ENCODE data around the gene SLC1A1. TPM values are rescaled to one million over a fixed set of nuclear protein-coding genes. Genes with fewer than 3 reads are reported as not detected.

SLC1A1 gene
- total RNA-seq, 5 donors from 2014 or later (not counting 1 experiment from before 2014, with no cell fraction given) = 0.26 to 0.46 (median 0.38) TPM; not detected in 2

DNA sequence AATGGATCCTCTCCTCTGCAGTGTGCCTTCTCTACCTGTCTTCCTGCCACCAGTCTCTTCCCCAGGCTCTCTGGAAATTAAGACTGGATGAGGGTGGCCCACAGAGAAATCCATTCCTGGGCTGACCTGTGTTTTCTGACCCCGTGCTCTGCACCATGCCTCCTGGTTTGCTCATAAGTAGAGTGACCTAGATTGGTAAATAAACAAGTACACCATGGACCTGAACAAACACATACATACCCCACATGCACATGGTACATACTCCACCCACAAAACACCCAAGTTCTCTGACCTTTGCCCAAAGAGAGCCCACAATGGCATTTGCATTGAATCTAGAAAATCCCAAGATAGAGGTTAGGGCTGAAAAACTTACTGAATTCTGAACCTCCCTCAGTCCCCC is 94.4 kb downstream of the SLC1A1 start:
- Histone ChIP-seq H3K9me3 (no peaks in the 10 kb centered on the region), H3K27me3 (replicated peaks in 1 of 2; ENCODE audit: control insufficient read depth in 2 of 2, extremely low read depth in 1 of 2, insufficient read depth in 2 of 2, low read length in 1 of 2) (no peaks in the 10 kb centered on the region), H3K27ac (ENCODE audit: low read length) (no peak overlapping the region), H3K36me3 (ENCODE audit: control insufficient read depth in 2 of 2, extremely low read depth in 1 of 2, insufficient read depth in 1 of 2, low read length in 1 of 2) (no peaks in the 10 kb centered on the region), H3K4me3 (ENCODE audit: control insufficient read depth in 1 of 2, extremely low read depth in 1 of 2, low read length in 1 of 2) (no peak overlapping the region), H3K4me1 (ENCODE audit: control insufficient read depth in 1 of 2, extremely low read depth in 1 of 2, insufficient read depth in 2 of 2, low read length in 2 of 2) (no peaks in the 10 kb centered on the region)
- Mint-ChIP-seq H3K36me3 (no peaks in the 10 kb centered on the region), H3K9me3 (no peaks in the 10 kb centered on the region), H3K27me3 (no peaks in the 10 kb centered on the region), H3K27ac (no peak overlapping the region), H3K4me3 (no peak overlapping the region), H3K4me1 (peaks cover 0 to 11% (median 4%) of the 10 kb centered on the region in 3 donors)
- DNase-seq (no peak), ATAC-seq (replicated peaks in 1 of 4) (no peak)
- CTCF ChIA-PET = no interaction called here
- WGBS (ENCODE audit: insufficient coverage) = no CpG with 5 or more reads among the region's 1 CpG
- POLR2A ChIA-PET = no interaction called here

DNA sequence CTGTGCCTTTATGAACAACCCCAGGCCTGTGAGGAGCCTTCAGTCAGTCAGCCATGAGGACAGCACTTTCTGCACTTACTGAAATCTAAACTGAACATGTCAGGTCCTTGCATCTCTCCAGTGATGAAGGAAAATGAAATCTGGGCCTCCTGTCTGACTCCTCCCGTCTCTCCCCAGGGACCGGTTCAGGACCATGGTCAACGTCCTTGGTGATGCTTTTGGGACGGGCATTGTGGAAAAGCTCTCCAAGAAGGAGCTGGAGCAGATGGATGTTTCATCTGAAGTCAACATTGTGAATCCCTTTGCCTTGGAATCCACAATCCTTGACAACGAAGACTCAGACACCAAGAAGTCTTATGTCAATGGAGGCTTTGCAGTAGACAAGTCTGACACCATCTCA is 94.9 kb downstream of the SLC1A1 start:
- Mint-ChIP-seq H3K4me1 (peaks cover 0 to 12% (median 5%) of the 10 kb centered on the region in 3 donors), H3K36me3 (no peaks in the 10 kb centered on the region), H3K27me3 (no peaks in the 10 kb centered on the region), H3K27ac (no peak overlapping the region), H3K4me3 (no peak overlapping the region), H3K9me3 (no peaks in the 10 kb centered on the region)
- Histone ChIP-seq H3K27me3 (replicated peaks in 1 of 2; ENCODE audit: control insufficient read depth in 2 of 2, extremely low read depth in 1 of 2, insufficient read depth in 2 of 2, low read length in 1 of 2) (no peaks in the 10 kb centered on the region), H3K36me3 (ENCODE audit: control insufficient read depth in 2 of 2, extremely low read depth in 1 of 2, insufficient read depth in 1 of 2, low read length in 1 of 2) (no peaks in the 10 kb centered on the region), H3K4me1 (ENCODE audit: control insufficient read depth in 1 of 2, extremely low read depth in 1 of 2, insufficient read depth in 2 of 2, low read length in 2 of 2) (no peaks in the 10 kb centered on the region), H3K9me3 (no peaks in the 10 kb centered on the region), H3K27ac (ENCODE audit: low read length) (no peak overlapping the region), H3K4me3 (ENCODE audit: control insufficient read depth in 1 of 2, extremely low read depth in 1 of 2, low read length in 1 of 2) (no peak overlapping the region)
- CTCF ChIA-PET = interaction anchor here in 1 of 2 donors (0.6 kb wide), 1 partner anchor 966 kb away, joined by 3 read pairs; no protein-coding TSS in a partner anchor
- 96% methylated on average over 3 of the region's 5 CpGs for WGBS (ENCODE audit: insufficient coverage)
- DNase-seq (no peak), ATAC-seq (replicated peaks in 1 of 4) (no peak)
- POLR2A ChIA-PET = no interaction called here

DNA sequence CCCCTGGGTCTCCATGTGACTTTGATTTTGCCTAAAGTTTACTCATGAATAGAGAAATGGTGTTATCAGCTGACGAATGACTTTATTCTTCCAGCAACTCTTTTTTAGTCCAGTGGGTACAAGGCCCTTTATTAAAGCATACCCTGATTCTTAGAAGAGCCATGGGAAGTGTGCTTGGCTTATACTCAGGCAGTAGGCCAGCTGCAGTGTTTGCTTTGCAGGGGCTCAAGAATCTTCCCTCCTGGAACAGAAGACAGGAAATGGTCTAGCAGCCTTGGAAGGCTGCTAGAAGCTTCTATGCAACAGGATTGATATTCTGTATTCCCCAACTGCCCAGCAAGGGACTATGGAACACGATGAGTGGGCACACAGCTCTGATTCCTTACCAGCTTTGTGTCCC is 98.5 kb downstream of the SLC1A1 start:
- no peaks in the 10 kb centered on the region for H3K27me3 Mint-ChIP-seq
- WGBS (ENCODE audit: insufficient coverage) = no CpG with 5 or more reads among the region's 2 CpGs
- no peak overlapping the region for H3K4me3 Mint-ChIP-seq
- Histone ChIP-seq H3K9me3 (no peaks in the 10 kb centered on the region), H3K4me1 (ENCODE audit: control insufficient read depth in 1 of 2, extremely low read depth in 1 of 2, insufficient read depth in 2 of 2, low read length in 2 of 2) (no peaks in the 10 kb centered on the region), H3K27ac (ENCODE audit: low read length) (no peak overlapping the region), H3K36me3 (ENCODE audit: control insufficient read depth in 2 of 2, extremely low read depth in 1 of 2, insufficient read depth in 1 of 2, low read length in 1 of 2) (no peaks in the 10 kb centered on the region), H3K27me3 (replicated peaks in 1 of 2; ENCODE audit: control insufficient read depth in 2 of 2, extremely low read depth in 1 of 2, insufficient read depth in 2 of 2, low read length in 1 of 2) (no peaks in the 10 kb centered on the region), H3K4me3 (ENCODE audit: control insufficient read depth in 1 of 2, extremely low read depth in 1 of 2, low read length in 1 of 2) (no peak overlapping the region)
- ChIA-PET CTCF (interaction anchor here (0.6 kb wide), 2 partner anchors 32 to 103 kb away, joined by 4 read pairs; no protein-coding TSS in a partner anchor), POLR2A (interaction anchor here (0.6 kb wide), 3 partner anchors 11 to 22 kb away, joined by 3 to 8 read pairs (median 7); no protein-coding TSS in a partner anchor)
- H3K9me3 Mint-ChIP-seq = no peaks in the 10 kb centered on the region
- no peaks in the 10 kb centered on the region for H3K36me3 Mint-ChIP-seq
- ATAC-seq (replicated peaks in 1 of 4) (no peak), DNase-seq (no peak)
- peak overlapping the region in 1 of 2 donors; percentile 11 for H3K27ac Mint-ChIP-seq
- peaks cover 0 to 18% (median 5%) of the 10 kb centered on the region in 3 donors for H3K4me1 Mint-ChIP-seq

- Mint-ChIP-seq H3K27me3 (no peaks in the 10 kb centered on the region), H3K4me3 (no peak overlapping the region), H3K27ac (no peak overlapping the region), H3K4me1 (peaks cover 11 to 27% (median 17%) of the 10 kb centered on the region in 3 donors), H3K36me3 (no peaks in the 10 kb centered on the region), H3K9me3 (peaks cover 0 to 4% (median 0%) of the 10 kb centered on the region in 3 donors)
- ChIA-PET CTCF (interaction anchor here in 1 of 2 donors (0.6 kb wide), 1 partner anchor 84 kb away, joined by 3 read pairs; no protein-coding TSS in a partner anchor), POLR2A (no interaction called here)
- Histone ChIP-seq H3K4me1 (ENCODE audit: control insufficient read depth in 1 of 2, extremely low read depth in 1 of 2, insufficient read depth in 2 of 2, low read length in 2 of 2) (peaks cover 3 to 5% of the 10 kb centered on the region in 2 experiments), H3K9me3 (no peaks in the 10 kb centered on the region), H3K4me3 (ENCODE audit: control insufficient read depth in 1 of 2, extremely low read depth in 1 of 2, low read length in 1 of 2) (no peak overlapping the region), H3K36me3 (ENCODE audit: control insufficient read depth in 2 of 2, extremely low read depth in 1 of 2, insufficient read depth in 1 of 2, low read length in 1 of 2) (no peaks in the 10 kb centered on the region), H3K27me3 (replicated peaks in 1 of 2; ENCODE audit: control insufficient read depth in 2 of 2, extremely low read depth in 1 of 2, insufficient read depth in 2 of 2, low read length in 1 of 2) (no peaks in the 10 kb centered on the region), H3K27ac (ENCODE audit: low read length) (no peak overlapping the region)
- no peak for DNase-seq
- 91% methylated on average over 4 of the region's 8 CpGs for WGBS (ENCODE audit: insufficient coverage)
- ATAC-seq (replicated peaks in 1 of 4) = no peak
Observed at GRCh38 chr9:4590430-4591122, 100.3 kb downstream of the SLC1A1 start.

DNA sequence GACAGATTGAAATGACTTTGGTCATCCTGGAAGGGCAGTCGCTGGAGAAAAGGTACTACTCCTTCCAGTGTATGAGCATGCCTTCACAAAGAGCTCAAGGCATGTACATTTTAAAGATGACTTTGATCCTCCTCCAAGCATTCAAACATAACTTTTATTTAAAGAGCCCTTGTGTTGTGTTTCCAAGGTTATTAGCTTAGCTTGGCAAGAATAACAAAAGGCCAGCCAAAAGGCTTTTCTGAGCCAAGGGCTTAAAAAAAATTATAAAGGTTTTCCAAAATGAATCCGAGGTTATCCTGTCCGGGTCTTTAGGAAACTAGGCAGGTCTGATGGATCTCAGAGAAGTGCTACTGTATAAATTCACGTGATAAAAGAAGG is 100.8 kb downstream of the SLC1A1 start:
- H3K4me1 ChIP-seq (ENCODE audit: control insufficient read depth in 1 of 2, extremely low read depth in 1 of 2, insufficient read depth in 2 of 2, low read length in 2 of 2) = peaks cover 8 to 10% of the 10 kb centered on the region in 2 experiments
- POLR2A ChIA-PET = no interaction called here

GRCh38 chr9:4592295-4592694 is 102.0 kb downstream of the SLC1A1 start:
- no peak overlapping the region for H3K27ac Mint-ChIP-seq

More for the DNA sequence above, 100.8 kb downstream of the SLC1A1 start:
- peaks cover 0 to 5% (median 0%) of the 10 kb centered on the region in 3 donors for H3K9me3 Mint-ChIP-seq
- ATAC-seq (replicated peaks in 1 of 4) (no peak), DNase-seq (no peak)
- H3K4me3 ChIP-seq (ENCODE audit: control insufficient read depth in 1 of 2, extremely low read depth in 1 of 2, low read length in 1 of 2) = no peak overlapping the region
- CTCF ChIA-PET = interaction anchor here in 1 of 2 donors (0.6 kb wide), 1 partner anchor 83 kb away, joined by 3 read pairs; no protein-coding TSS in a partner anchor
- H3K4me1 Mint-ChIP-seq = peaks cover 17 to 32% (median 22%) of the 10 kb centered on the region in 3 donors
- H3K36me3 Mint-ChIP-seq = no peaks in the 10 kb centered on the region
- H3K27ac Mint-ChIP-seq = no peak overlapping the region
- H3K36me3 ChIP-seq (ENCODE audit: control insufficient read depth in 2 of 2, extremely low read depth in 1 of 2, insufficient read depth in 1 of 2, low read length in 1 of 2) = no peaks in the 10 kb centered on the region
- no peaks in the 10 kb centered on the region for H3K27me3 Mint-ChIP-seq
- 93% methylated on average over 3 of the region's 4 CpGs for WGBS (ENCODE audit: insufficient coverage)
- H3K27ac ChIP-seq (ENCODE audit: low read length) = no peak overlapping the region
- no peak overlapping the region for H3K4me3 Mint-ChIP-seq
- no peaks in the 10 kb centered on the region for H3K9me3 ChIP-seq
- no peaks in the 10 kb centered on the region for H3K27me3 ChIP-seq (replicated peaks in 1 of 2; ENCODE audit: control insufficient read depth in 2 of 2, extremely low read depth in 1 of 2, insufficient read depth in 2 of 2, low read length in 1 of 2)

More at GRCh38 chr9:4592295-4592694, 102.0 kb downstream of the SLC1A1 start:
- ChIA-PET POLR2A (interaction anchor here in 1 of 2 donors (0.7 kb wide), 1 partner anchor 35 kb away, joined by 7 read pairs; no protein-coding TSS in a partner anchor), CTCF (interaction anchor here in 1 of 2 donors (0.7 kb wide), 1 partner anchor 1248 kb away, joined by 3 read pairs; no protein-coding TSS in a partner anchor)
- DNase-seq (no peak), ATAC-seq (replicated peaks in 1 of 4) (no peak)
- H3K4me3 Mint-ChIP-seq = no peak overlapping the region
- H3K36me3 Mint-ChIP-seq = no peaks in the 10 kb centered on the region
- H3K9me3 Mint-ChIP-seq = peaks cover 0 to 5% (median 0%) of the 10 kb centered on the region in 3 donors
- Histone ChIP-seq H3K36me3 (ENCODE audit: control insufficient read depth in 2 of 2, extremely low read depth in 1 of 2, insufficient read depth in 1 of 2, low read length in 1 of 2) (no peaks in the 10 kb centered on the region), H3K27ac (ENCODE audit: low read length) (no peak overlapping the region), H3K4me3 (ENCODE audit: control insufficient read depth in 1 of 2, extremely low read depth in 1 of 2, low read length in 1 of 2) (no peak overlapping the region), H3K4me1 (ENCODE audit: control insufficient read depth in 1 of 2, extremely low read depth in 1 of 2, insufficient read depth in 2 of 2, low read length in 2 of 2) (peaks cover 14 to 22% of the 10 kb centered on the region in 2 experiments), H3K27me3 (replicated peaks in 1 of 2; ENCODE audit: control insufficient read depth in 2 of 2, extremely low read depth in 1 of 2, insufficient read depth in 2 of 2, low read length in 1 of 2) (no peaks in the 10 kb centered on the region), H3K9me3 (no peaks in the 10 kb centered on the region)
- no CpG with 5 or more reads among the region's 3 CpGs for WGBS (ENCODE audit: insufficient coverage)
- peaks cover 26 to 44% (median 31%) of the 10 kb centered on the region in 3 donors for H3K4me1 Mint-ChIP-seq
- no peaks in the 10 kb centered on the region for H3K27me3 Mint-ChIP-seq
